Effector CD8-positive, alpha-beta T cell (primary cell): ENCODE measurements around the gene SNAP25.

Experiments used
- DNase-seq: peaks from one replicate; lab custom pipeline; 2025; lab: John Stamatoyannopoulos, UW
- total RNA-seq, 4 experiments: gene quantifications; one replicate each; lab custom pipeline; 2026; lab: John Stamatoyannopoulos, UW

The SNAP25 gene
- total RNA-seq: 0 to 0.49 (median 0.24) reads per million in 4 experiments

GRCh38 chr20:10218536-10219451, at the start of gene SNAP25:
Gene SNAP25 (plus strand): TSS chr20:10218830. CDS start chr20:10275492, 56,662 bp downstream.
- DNase-seq: no peak

GRCh38 chr20:10169752-10170151, 48.9 kb upstream of the SNAP25 start:
- DNase-seq: no peak

GRCh38 chr20:10170261-10170660, 48.4 kb upstream of the SNAP25 start:
- DNase-seq: no peak

GRCh38 chr20:10171864-10172751, 46.5 kb upstream of the SNAP25 start:
- DNase-seq: no peak

GRCh38 chr20:10172998-10173655, 45.5 kb upstream of the SNAP25 start:
- no peak for DNase-seq

GRCh38 chr20:10174400-10174799, 44.2 kb upstream of the SNAP25 start:
- no peak for DNase-seq

- DNase-seq: no peak
Measured at GRCh38 chr20:10177326-10177725, 41.3 kb upstream of the SNAP25 start.

DNA sequence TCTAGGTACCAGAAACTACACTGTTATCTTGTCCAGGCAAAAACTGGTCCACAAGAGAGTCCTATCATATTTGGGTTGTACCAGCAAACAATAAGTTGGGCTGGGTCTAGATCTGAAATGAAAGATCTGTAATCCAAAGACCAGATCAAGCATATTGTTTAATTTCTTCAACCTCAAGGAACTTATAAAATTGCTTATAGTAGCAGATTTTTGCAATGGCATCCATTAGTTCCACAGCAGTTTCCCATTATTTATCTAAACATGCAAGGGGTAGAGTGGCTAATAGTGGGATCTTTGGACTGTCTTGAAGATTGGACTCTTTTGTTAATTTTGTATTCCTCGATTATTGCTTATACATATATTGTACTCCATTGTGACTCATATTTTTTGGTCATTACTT, 40.5 kb upstream of the SNAP25 start:
- DNase-seq: no peak

DNA sequence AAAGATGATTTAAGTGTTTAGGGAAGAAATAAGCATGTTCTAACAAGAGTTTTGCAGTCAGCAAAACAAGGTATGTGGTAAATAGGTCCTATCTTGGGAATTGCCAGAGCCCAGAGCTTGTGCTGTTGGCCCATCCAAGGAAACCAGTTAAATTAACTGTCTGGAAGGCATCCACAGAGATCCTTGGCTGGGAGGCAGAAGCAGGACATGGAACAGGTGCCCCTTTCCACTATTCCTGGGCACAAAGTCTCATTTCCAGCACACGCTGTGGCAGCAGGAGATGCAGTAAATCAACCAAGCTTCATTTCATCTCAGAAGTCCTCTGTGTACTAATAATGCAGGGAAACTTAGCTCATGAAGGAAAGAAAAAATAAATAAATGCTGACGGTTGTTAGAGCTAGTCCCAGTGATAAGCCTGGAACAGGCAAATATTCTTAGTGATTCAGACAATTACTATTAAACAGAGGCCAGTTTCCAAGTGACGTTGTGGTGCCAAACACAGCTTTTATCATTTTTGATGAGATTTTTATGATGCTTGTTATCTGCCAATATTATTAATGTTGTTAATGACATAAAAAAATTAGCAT, 39.8 kb upstream of the SNAP25 start:
- DNase-seq: no peak

- DNase-seq: no peak
Measured at GRCh38 chr20:10179574-10180298, 38.9 kb upstream of the SNAP25 start.

DNA sequence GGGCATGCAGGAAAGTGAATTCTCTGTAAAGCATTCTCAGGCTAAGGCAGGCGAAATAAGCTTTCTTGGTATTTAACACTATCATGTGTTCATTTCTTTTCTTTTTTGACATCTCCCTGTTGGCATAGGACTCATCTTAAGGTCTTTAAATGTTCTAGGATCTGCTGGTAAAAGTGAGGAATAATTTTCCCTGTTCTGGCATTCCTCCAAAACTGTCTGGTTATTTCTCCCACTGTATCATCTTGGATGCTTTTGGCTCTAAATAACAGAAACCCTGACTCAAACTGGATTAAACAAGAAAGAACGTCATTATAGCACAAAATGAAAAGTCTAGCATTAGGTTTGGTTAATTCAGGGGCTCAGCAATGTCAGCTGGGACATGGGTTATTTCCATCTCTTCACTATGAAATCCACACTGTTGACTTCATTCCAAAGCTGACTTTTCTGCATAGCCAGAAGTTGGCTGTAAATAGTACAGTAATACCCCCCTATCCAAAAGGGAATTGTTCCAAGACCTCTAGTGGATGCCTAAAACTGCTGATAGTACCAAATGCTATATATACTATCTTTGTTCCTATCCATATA, 37.9 kb upstream of the SNAP25 start:
- no peak for DNase-seq

GRCh38 chr20:10185741-10186558, 32.7 kb upstream of the SNAP25 start:
- no peak for DNase-seq

GRCh38 chr20:10190456-10190855, 28.2 kb upstream of the SNAP25 start:
- no peak for DNase-seq

GRCh38 chr20:10192171-10192570, 26.5 kb upstream of the SNAP25 start:
- DNase-seq: no peak

GRCh38 chr20:10194166-10194565, 24.5 kb upstream of the SNAP25 start:
- no peak for DNase-seq

GRCh38 chr20:10200330-10200729, 18.3 kb upstream of the SNAP25 start:
- no peak for DNase-seq

DNA sequence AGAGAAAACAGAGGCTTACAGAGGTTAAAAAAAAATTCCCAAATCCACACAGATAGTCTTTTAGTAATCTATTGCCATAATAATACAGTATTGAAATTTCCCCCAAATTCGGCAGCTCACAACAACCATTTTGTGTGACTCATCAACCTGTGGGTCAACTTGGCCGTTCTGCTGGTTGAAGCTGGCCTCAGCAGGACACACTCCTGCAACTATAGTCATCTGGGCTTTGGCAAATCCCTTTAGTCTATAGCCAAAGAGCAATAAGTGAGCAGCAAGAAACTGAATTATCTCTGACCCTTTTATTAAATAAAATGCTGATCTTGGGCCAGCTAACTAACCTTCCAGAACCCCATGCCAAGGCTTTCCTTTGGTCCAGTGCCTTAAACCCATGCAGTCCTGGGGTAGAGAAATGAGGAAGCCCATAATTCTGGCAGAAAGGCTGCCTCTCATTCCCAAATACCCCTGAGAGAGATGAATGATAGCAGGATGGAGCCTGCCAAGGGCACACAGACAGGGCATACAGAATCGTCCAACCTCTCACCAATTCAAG, 17.2 kb upstream of the SNAP25 start:
- DNase-seq: no peak

GRCh38 chr20:10209091-10209490, 9.5 kb upstream of the SNAP25 start:
- DNase-seq: no peak

- DNase-seq: no peak
Measured at GRCh38 chr20:10213526-10213925, 5.1 kb upstream of the SNAP25 start.
